IPS DF 6.9 (cell line): Measurements from ENCODE around the gene RAB20.

ENCODE experiments used
- DNase-seq: peaks from one replicate; pipeline ENCODE4 v3.0.0-alpha.2; 2013; ENCODE audit warnings: low read depth, low spot score
- H3K27ac ChIP-seq: one replicate; pipeline ENCODE4 v1.5.1; 2013; ENCODE audit warnings: low read length, control low read depth
- H3K27me3 ChIP-seq: 2 replicates; pipeline ENCODE4 v1.6.1; 2013; ENCODE audit warnings: mild to moderate bottlenecking, low read length; ENCODE audit not compliant: control insufficient read depth, insufficient read depth
- H3K36me3 ChIP-seq: 2 replicates; pipeline ENCODE4 v1.6.1; 2013; ENCODE audit warnings: low read length; ENCODE audit not compliant: control insufficient read depth, insufficient read depth
- H3K4me1 ChIP-seq: 2 replicates; pipeline ENCODE4 v1.6.1; 2013; ENCODE audit warnings: low read length; ENCODE audit not compliant: control insufficient read depth, insufficient read depth
- H3K4me3 ChIP-seq: 2 replicates; pipeline ENCODE4 v1.5.1; 2013; ENCODE audit warnings: mild to moderate bottlenecking, low read length
- H3K9me3 ChIP-seq: 2 replicates; pipeline ENCODE4 v1.6.1; 2013; ENCODE audit warnings: low read length, inconsistent platforms; ENCODE audit not compliant: control insufficient read depth, insufficient read depth
- WGBS: extraction: QIAGEN DNeasy Blood & Tissue Kit; methylation state at CpG from one replicate; pipeline ENCODE4 v1.1.7; 2013; ENCODE audit warnings: mixed read lengths, missing lambda C conversion rate; ENCODE audit not compliant: insufficient read length, insufficient coverage; 5-methylcytosine and 5-hydroxymethylcytosine counted together

RAB20 gene

GRCh38 chr13:110590577-110590976 is 29.1 kb upstream of the RAB20 start:
- peaks cover 2% of the 10 kb centered on the region; the same call in 1 of the 2 replicates for H3K4me1 ChIP-seq
- H3K4me3 ChIP-seq, result no peak overlapping the region
- WGBS, result no CpG with 5 or more reads among the region's 6 CpGs
- no peak overlapping the region for H3K27ac ChIP-seq
- H3K9me3 ChIP-seq, result no peaks in the 10 kb centered on the region
- H3K36me3 ChIP-seq, result no peaks in the 10 kb centered on the region
- no peak for DNase-seq
- H3K27me3 ChIP-seq, result no peaks in the 10 kb centered on the region

GRCh38 chr13:110589793-110590390 is 28.4 kb upstream of the RAB20 start:
- no peaks in the 10 kb centered on the region for H3K36me3 ChIP-seq
- H3K27me3 ChIP-seq, result no peaks in the 10 kb centered on the region
- H3K4me3 ChIP-seq, result no peak overlapping the region
- no peaks in the 10 kb centered on the region for H3K9me3 ChIP-seq
- no peak for DNase-seq
- no peak overlapping the region for H3K27ac ChIP-seq
- WGBS, result no CpG with 5 or more reads among the region's 3 CpGs
- H3K4me1 ChIP-seq, result peaks cover 2% of the 10 kb centered on the region; the same call in 1 of the 2 replicates

- Histone ChIP-seq H3K4me1 (no peaks in the 10 kb centered on the region), H3K4me3 (no peak overlapping the region), H3K27ac (no peak overlapping the region), H3K36me3 (no peaks in the 10 kb centered on the region), H3K9me3 (no peaks in the 10 kb centered on the region), H3K27me3 (no peaks in the 10 kb centered on the region)
- no peak for DNase-seq
- WGBS, result no CpG with 5 or more reads among the region's 13 CpGs
These were observed 21.8 kb upstream of the RAB20 start for GRCh38 chr13:110583178-110583865.

DNA sequence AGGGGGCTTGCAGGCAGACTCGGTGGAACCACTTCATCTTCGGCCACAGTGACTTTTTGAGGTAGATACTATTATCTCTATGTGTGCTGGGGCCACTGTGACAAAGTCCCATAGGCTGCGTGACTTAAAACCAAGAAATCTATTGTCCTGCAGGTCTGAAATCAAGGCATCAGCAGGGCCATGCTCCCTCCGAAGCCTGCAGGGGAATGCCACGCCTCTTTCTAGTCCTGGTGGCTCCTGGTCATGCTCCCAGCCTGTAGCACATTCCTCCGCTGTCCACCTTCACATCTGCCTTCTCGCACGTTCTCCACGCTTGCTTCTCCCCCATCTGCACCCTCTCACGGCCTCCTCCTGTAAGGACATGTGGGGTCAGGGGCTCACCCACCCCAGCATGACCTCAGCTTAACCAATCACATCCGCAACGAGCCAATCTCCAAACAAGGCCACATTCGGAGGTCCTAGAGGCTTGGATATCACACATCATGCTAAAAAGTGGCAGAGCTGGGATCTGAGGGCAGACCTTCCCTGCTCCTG is 21.0 kb upstream of the RAB20 start:
- no peaks in the 10 kb centered on the region for H3K27me3 ChIP-seq
- no peak overlapping the region for H3K4me3 ChIP-seq
- no peaks in the 10 kb centered on the region for H3K9me3 ChIP-seq
- H3K36me3 ChIP-seq, result no peaks in the 10 kb centered on the region
- DNase-seq, result no peak
- no peaks in the 10 kb centered on the region for H3K4me1 ChIP-seq
- H3K27ac ChIP-seq, result no peak overlapping the region
- WGBS, result no CpG with 5 or more reads among the region's 13 CpGs

DNA sequence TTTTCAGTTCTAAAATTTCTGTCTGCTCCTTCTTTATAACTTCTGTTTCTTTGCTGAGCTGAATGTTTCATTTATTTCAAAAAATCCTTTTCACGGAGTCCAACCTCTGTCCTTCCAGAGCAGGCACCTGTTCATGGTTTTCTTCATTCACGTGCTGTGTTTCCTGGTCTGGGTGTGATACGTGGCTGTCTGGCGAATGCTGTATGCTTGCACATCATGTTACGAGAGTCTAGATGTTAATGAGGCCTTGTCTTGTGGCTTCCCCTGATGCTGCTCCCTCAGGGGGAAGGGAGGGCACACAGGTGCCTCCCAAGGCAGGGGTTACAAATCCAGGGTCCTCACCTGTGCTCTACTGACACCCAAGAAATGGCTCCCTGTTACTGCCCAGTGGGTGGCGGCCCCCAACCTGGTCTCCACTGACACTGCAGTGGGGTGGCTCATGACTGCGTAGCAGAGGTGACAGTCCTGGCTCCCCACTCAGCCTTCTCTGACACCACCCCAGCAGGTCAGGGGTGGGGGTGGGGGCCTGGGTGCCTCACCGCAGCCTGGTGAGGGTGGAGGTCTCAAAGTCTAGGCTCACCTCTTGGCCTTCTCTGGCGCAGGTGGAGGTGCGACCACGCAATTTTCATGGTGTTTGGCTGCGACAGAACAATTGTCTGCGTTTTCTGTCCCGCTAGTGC is 20.1 kb upstream of the RAB20 start:
- H3K36me3 ChIP-seq, result no peaks in the 10 kb centered on the region
- no peaks in the 10 kb centered on the region for H3K27me3 ChIP-seq
- no peak overlapping the region for H3K27ac ChIP-seq
- WGBS, result no CpG with 5 or more reads among the region's 14 CpGs
- H3K4me1 ChIP-seq, result no peaks in the 10 kb centered on the region
- no peak for DNase-seq
- no peak overlapping the region for H3K4me3 ChIP-seq
- no peaks in the 10 kb centered on the region for H3K9me3 ChIP-seq

DNA sequence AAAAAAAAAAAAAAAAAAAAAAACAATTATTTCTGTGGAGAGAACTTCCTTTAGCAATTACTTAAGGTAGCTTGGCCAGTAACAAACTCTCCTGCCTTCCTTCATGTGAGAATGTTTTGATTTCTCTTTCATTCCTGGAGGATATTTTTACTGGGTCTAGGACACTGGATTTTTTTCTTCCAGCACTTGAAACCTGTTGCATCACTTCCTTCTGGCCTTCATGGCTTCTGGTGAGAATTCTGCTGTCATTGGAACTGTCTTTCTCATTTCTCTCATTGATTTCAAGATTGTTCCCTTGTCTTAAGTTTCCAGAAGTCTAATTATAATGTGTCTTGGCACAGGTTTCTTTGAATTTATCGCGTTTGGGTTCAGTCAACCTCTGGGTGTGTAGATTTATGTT is 19.3 kb upstream of the RAB20 start:
- no CpG with 5 or more reads among the region's 2 CpGs for WGBS
- H3K27me3 ChIP-seq, result no peaks in the 10 kb centered on the region
- no peaks in the 10 kb centered on the region for H3K9me3 ChIP-seq
- peaks cover 1% of the 10 kb centered on the region; the same call in 1 of the 2 replicates for H3K4me1 ChIP-seq
- DNase-seq, result no peak
- H3K36me3 ChIP-seq, result no peaks in the 10 kb centered on the region
- no peak overlapping the region for H3K27ac ChIP-seq
- no peak overlapping the region for H3K4me3 ChIP-seq

- H3K9me3 ChIP-seq, result no peaks in the 10 kb centered on the region
- no peak overlapping the region for H3K27ac ChIP-seq
- no peaks in the 10 kb centered on the region for H3K36me3 ChIP-seq
- H3K27me3 ChIP-seq, result no peaks in the 10 kb centered on the region
- no peak overlapping the region for H3K4me3 ChIP-seq
- H3K4me1 ChIP-seq, result peaks cover 2% of the 10 kb centered on the region; the same call in 1 of the 2 replicates
- no peak for DNase-seq
- no CpG with 5 or more reads among the region's 10 CpGs for WGBS
These were observed 16.8 kb upstream of the RAB20 start for GRCh38 chr13:110578363-110578762.

GRCh38 chr13:110576736-110577476 is 15.4 kb upstream of the RAB20 start:
- WGBS, result no CpG with 5 or more reads among the region's 11 CpGs
- DNase-seq, result no peak
- no peaks in the 10 kb centered on the region for H3K9me3 ChIP-seq
- H3K36me3 ChIP-seq, result no peaks in the 10 kb centered on the region
- H3K27ac ChIP-seq, result no peak overlapping the region
- no peaks in the 10 kb centered on the region for H3K27me3 ChIP-seq
- H3K4me1 ChIP-seq, result peaks cover 2% of the 10 kb centered on the region; the same call in 1 of the 2 replicates
- no peak overlapping the region for H3K4me3 ChIP-seq

DNA sequence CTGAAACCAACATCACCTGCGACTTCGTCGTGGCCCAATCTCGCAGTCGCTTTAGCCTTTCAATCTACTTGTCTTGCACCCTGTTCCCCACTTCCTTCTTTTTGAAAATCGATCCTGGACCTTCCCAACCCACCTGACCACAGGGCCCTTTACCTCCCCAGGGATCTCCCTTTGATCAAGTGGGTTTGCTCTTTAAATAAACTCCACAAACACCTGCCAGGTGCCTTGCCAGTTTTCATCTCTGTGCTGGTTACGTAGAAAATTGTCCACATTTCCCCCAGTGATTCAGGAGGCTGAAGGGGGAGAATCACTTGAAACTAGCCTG is 14.5 kb upstream of the RAB20 start:
- H3K27me3 ChIP-seq, result no peaks in the 10 kb centered on the region
- H3K9me3 ChIP-seq, result no peaks in the 10 kb centered on the region
- H3K36me3 ChIP-seq, result no peaks in the 10 kb centered on the region
- peaks cover 2% of the 10 kb centered on the region; the same call in 1 of the 2 replicates for H3K4me1 ChIP-seq
- DNase-seq, result no peak
- H3K4me3 ChIP-seq, result no peak overlapping the region
- no peak overlapping the region for H3K27ac ChIP-seq
- WGBS, result no CpG with 5 or more reads among the region's 7 CpGs
